Activated naive CD4-positive, alpha-beta T cell treated with anti-CD3 and anti-CD28 coated beads for 36 hours (primary cell): ENCODE results near the gene PRB3. TPM values are rescaled to one million over a fixed set of nuclear protein-coding genes. Genes with fewer than 3 reads are reported as not detected.

Experiments
- CTCF ChIA-PET: fragments of 350-600 bp; sonication (Branson Sonifier 250); formaldehyde crosslinking; loops from one replicate; lab custom pipeline; 2021; ENCODE audit warnings: antibody characterized with exemption; lab: Charles Lee
- DNase-seq: peaks from one replicate; pipeline ENCODE4 v3.0.0-alpha.2; 2020
- H3K27ac Mint-ChIP-seq: one replicate; pipeline ENCODE4 v1.8.0; 2021; ENCODE audit warnings: mild to moderate bottlenecking, mixed read lengths
- H3K27me3 Mint-ChIP-seq: one replicate; pipeline ENCODE4 v1.8.0; 2021; ENCODE audit warnings: low read depth, mixed read lengths
- H3K36me3 Mint-ChIP-seq: one replicate; pipeline ENCODE4 v1.8.0; 2021; ENCODE audit warnings: low read depth, mixed read lengths
- H3K4me1 Mint-ChIP-seq: one replicate; pipeline ENCODE4 v1.8.0; 2021; ENCODE audit warnings: low read depth, mixed read lengths
- H3K4me3 Mint-ChIP-seq: one replicate; pipeline ENCODE4 v1.8.0; 2021; ENCODE audit warnings: mild to moderate bottlenecking, moderate library complexity, mixed read lengths
- H3K9me3 Mint-ChIP-seq: one replicate; pipeline ENCODE4 v1.8.0; 2021; ENCODE audit warnings: mixed read lengths
- intact Hi-C: fragments of 100-400 bp; cut with micrococcal nuclease; formaldehyde crosslinking; loops from one replicate; pipeline ENCODE4 v1.15.1; 2023
- total RNA-seq, 2 experiments: library from RNA; stranded (reverse); gene quantifications; one replicate each; pipeline ENCODE4 v1.2.3, GENCODE V29; 2021

Gene PRB3
- total RNA-seq = not detected

GRCh38 chr12:11269607-11270006 is at the start of gene PRB3:
PRB3 (minus strand) TSS chr12:11269707; CDS start chr12:11269669, 38 bp downstream.
- CTCF ChIA-PET = no interaction called here
- no peak within 1 kb of the TSS for H3K27ac Mint-ChIP-seq
- no peak within 1 kb of the TSS for H3K4me3 Mint-ChIP-seq
- H3K36me3 Mint-ChIP-seq = no peaks in the 10 kb centered on the region
- intact Hi-C loops = no loop called here
- no peak for DNase-seq
- no peaks in the 10 kb centered on the region for H3K4me1 Mint-ChIP-seq
- H3K9me3 Mint-ChIP-seq = no peaks in the 10 kb centered on the region
- no peaks in the 10 kb centered on the region for H3K27me3 Mint-ChIP-seq

- Mint-ChIP-seq H3K27ac (no peak within 1 kb of the TSS), H3K4me3 (no peak within 1 kb of the TSS), H3K4me1 (no peaks in the 10 kb centered on the region), H3K36me3 (no peaks in the 10 kb centered on the region), H3K9me3 (peaks cover 13% of the 10 kb centered on the region), H3K27me3 (no peaks in the 10 kb centered on the region)
- DNase-seq = no peak
- CTCF ChIA-PET = no interaction called here
- intact Hi-C loops = no loop called here
Observed at GRCh38 chr12:11310336-11310735, 40.8 kb upstream of the PRB3 start, which contains the start of gene PRB4. PRB4 (minus strand) TSS chr12:11310436; CDS start chr12:11310398, 38 bp downstream.

- Mint-ChIP-seq H3K36me3 (no peaks in the 10 kb centered on the region), H3K27me3 (no peaks in the 10 kb centered on the region), H3K27ac (no peak overlapping the region), H3K4me3 (no peak overlapping the region), H3K9me3 (peaks cover 16% of the 10 kb centered on the region), H3K4me1 (no peaks in the 10 kb centered on the region)
- DNase-seq = no peak
- CTCF ChIA-PET = no interaction called here
- intact Hi-C loops = no loop called here
Observed at GRCh38 chr12:11307143-11307542, 37.6 kb upstream of the PRB3 start.

GRCh38 chr12:11273449-11273848 is 3.9 kb upstream of the PRB3 start:
- no peaks in the 10 kb centered on the region for H3K4me1 Mint-ChIP-seq
- intact Hi-C loops = no loop called here
- no peak for DNase-seq
- no peak overlapping the region for H3K27ac Mint-ChIP-seq
- H3K4me3 Mint-ChIP-seq = no peak overlapping the region
- no peaks in the 10 kb centered on the region for H3K9me3 Mint-ChIP-seq
- H3K27me3 Mint-ChIP-seq = no peaks in the 10 kb centered on the region
- no peaks in the 10 kb centered on the region for H3K36me3 Mint-ChIP-seq
- CTCF ChIA-PET = no interaction called here

- intact Hi-C loops = no loop called here
- Mint-ChIP-seq H3K36me3 (no peaks in the 10 kb centered on the region), H3K27me3 (no peaks in the 10 kb centered on the region), H3K4me1 (no peaks in the 10 kb centered on the region), H3K4me3 (no peak overlapping the region), H3K27ac (no peak overlapping the region), H3K9me3 (peaks cover 23% of the 10 kb centered on the region)
- no peak for DNase-seq
- CTCF ChIA-PET = no interaction called here
Observed at GRCh38 chr12:11264501-11264900, 5.0 kb downstream of the PRB3 start.

- H3K4me1 Mint-ChIP-seq = no peaks in the 10 kb centered on the region
Observed at GRCh38 chr12:11246489-11246888, 23.0 kb downstream of the PRB3 start.

GRCh38 chr12:11242656-11243055 is 26.9 kb downstream of the PRB3 start:
- no peaks in the 10 kb centered on the region for H3K27me3 Mint-ChIP-seq
- no peaks in the 10 kb centered on the region for H3K9me3 Mint-ChIP-seq
- DNase-seq = no peak
- no peaks in the 10 kb centered on the region for H3K4me1 Mint-ChIP-seq
- H3K4me3 Mint-ChIP-seq = no peak overlapping the region
- no peaks in the 10 kb centered on the region for H3K36me3 Mint-ChIP-seq
- CTCF ChIA-PET = no interaction called here
- intact Hi-C loops = no loop called here
- H3K27ac Mint-ChIP-seq = no peak overlapping the region

More at GRCh38 chr12:11246489-11246888, 23.0 kb downstream of the PRB3 start:
- Mint-ChIP-seq H3K27me3 (no peaks in the 10 kb centered on the region), H3K27ac (no peak overlapping the region), H3K4me3 (no peak overlapping the region), H3K36me3 (peaks cover 2% of the 10 kb centered on the region), H3K9me3 (peaks cover 4% of the 10 kb centered on the region)
- intact Hi-C loops = no loop called here
- no peak for DNase-seq
- CTCF ChIA-PET = no interaction called here

- DNase-seq = no peak
- Mint-ChIP-seq H3K9me3 (no peaks in the 10 kb centered on the region), H3K4me3 (no peak overlapping the region), H3K27ac (no peak overlapping the region), H3K27me3 (no peaks in the 10 kb centered on the region), H3K36me3 (no peaks in the 10 kb centered on the region), H3K4me1 (no peaks in the 10 kb centered on the region)
- intact Hi-C loops = no loop called here
- CTCF ChIA-PET = no interaction called here
Observed at GRCh38 chr12:11240348-11240930, 29.1 kb downstream of the PRB3 start.

GRCh38 chr12:11238275-11238674 is 31.2 kb downstream of the PRB3 start:
- H3K27ac Mint-ChIP-seq = no peak overlapping the region
- no peaks in the 10 kb centered on the region for H3K36me3 Mint-ChIP-seq
- DNase-seq = no peak
- CTCF ChIA-PET = interaction anchor here (0.7 to 1.3 kb wide), 2 partner anchors 10 to 256 kb away, joined by 3 read pairs; no protein-coding TSS in a partner anchor
- H3K9me3 Mint-ChIP-seq = no peaks in the 10 kb centered on the region
- intact Hi-C loops = no loop called here
- no peaks in the 10 kb centered on the region for H3K27me3 Mint-ChIP-seq
- no peak overlapping the region for H3K4me3 Mint-ChIP-seq
- no peaks in the 10 kb centered on the region for H3K4me1 Mint-ChIP-seq

GRCh38 chr12:11233532-11233931 is 36.0 kb downstream of the PRB3 start:
- CTCF ChIA-PET = interaction anchor here (1.9 kb wide), 1 partner anchor 253 kb away, joined by 4 read pairs; no protein-coding TSS in a partner anchor
- no peaks in the 10 kb centered on the region for H3K27me3 Mint-ChIP-seq
- H3K36me3 Mint-ChIP-seq = no peaks in the 10 kb centered on the region
- H3K4me3 Mint-ChIP-seq = no peak overlapping the region
- no peak for DNase-seq
- intact Hi-C loops = no loop called here
- no peak overlapping the region for H3K27ac Mint-ChIP-seq
- no peaks in the 10 kb centered on the region for H3K9me3 Mint-ChIP-seq
- no peaks in the 10 kb centered on the region for H3K4me1 Mint-ChIP-seq

- H3K4me1 Mint-ChIP-seq = no peaks in the 10 kb centered on the region
- intact Hi-C loops = loop anchor here (1.0 kb wide), 1 partner anchor 258 kb away; no protein-coding TSS in a partner anchor
- H3K27ac Mint-ChIP-seq = no peak overlapping the region
- no peak overlapping the region for H3K4me3 Mint-ChIP-seq
- DNase-seq = peak; percentile 67
- no peaks in the 10 kb centered on the region for H3K27me3 Mint-ChIP-seq
- no peaks in the 10 kb centered on the region for H3K9me3 Mint-ChIP-seq
- CTCF ChIA-PET = interaction anchor here (0.5 to 6.7 kb wide), 6 partner anchors 10 to 464 kb away, joined by 3 to 59 read pairs (median 3); no protein-coding TSS in a partner anchor
- H3K36me3 Mint-ChIP-seq = no peaks in the 10 kb centered on the region
Observed at GRCh38 chr12:11228296-11228879, 41.1 kb downstream of the PRB3 start.

GRCh38 chr12:11227373-11227772 is 42.1 kb downstream of the PRB3 start:
- CTCF ChIA-PET = interaction anchor here (0.8 to 6.7 kb wide), 2 partner anchors 259 to 463 kb away, joined by 3 to 59 read pairs; no protein-coding TSS in a partner anchor
- no peak for DNase-seq
- Mint-ChIP-seq H3K27ac (no peak overlapping the region), H3K27me3 (no peaks in the 10 kb centered on the region), H3K9me3 (no peaks in the 10 kb centered on the region), H3K4me1 (no peaks in the 10 kb centered on the region), H3K36me3 (no peaks in the 10 kb centered on the region), H3K4me3 (no peak overlapping the region)
- intact Hi-C loops = no loop called here
